ENCODE data around the gene AFF4. TPM values are rescaled to one million over a fixed set of nuclear protein-coding genes. Genes with fewer than 3 reads are reported as not detected.

Gene AFF4
- total and polyA plus RNA-seq, 9 of the 15 experiments (the other 6 are each of a cell fraction or from before 2014, with no cell fraction given), result 1.7 to 25.8 (median 17.9) TPM

- TF ChIP-seq MGA (IDR thresholded peaks at IDR 0.05) (peak; percentile 3; the same call in 1 of the 2 replicates), HNRNPH1 (optimal IDR thresholded peaks at IDR 0.05; ENCODE audit: low read depth, low read length) (no peak), STAT6 (CRISPR knock-in tag; IDR thresholded peaks at IDR 0.05) (no peak), SRSF7 (optimal IDR thresholded peaks at IDR 0.05; ENCODE audit: low read depth, low read length) (no peak)
Measured at GRCh38 chr5:132971483-132972435, 8.3 kb upstream of the AFF4 start (continued).

All from K562 (cell line).